Esophagus muscularis mucosa (tissue), 4 donors: Measurements from ENCODE around the gene OR2S2. TPM values are rescaled to one million over a fixed set of nuclear protein-coding genes. Genes with fewer than 3 reads are reported as not detected.

Source experiments
- DNase-seq: peaks from one replicate; pipeline ENCODE4 v3.0.0-alpha.2; 2017; ENCODE audit errors: extremely low spot score
- H3K27ac ChIP-seq, 4 donors: fragments of 200-600 bp; sonication (generic); replicated peaks in 1 of 4; 1 replicate in 3 of 4; 2 replicates in 1 of 4; pipeline ENCODE4 v1.5.1; 2016 to 2019; ENCODE audit warnings: mild to moderate bottlenecking in 1 of 4
- H3K27me3 ChIP-seq, 4 donors: fragments of 200-600 bp; sonication (generic); one replicate each; pipeline versions ENCODE4 v1.5.1 to v1.6.0; 2016 to 2019
- H3K36me3 ChIP-seq, 4 donors: fragments of 200-600 bp; sonication (generic); one replicate each; pipeline ENCODE4 v1.5.1; 2016 to 2019
- H3K4me1 ChIP-seq, 4 donors: fragments of 200-600 bp; sonication (generic); one replicate each; pipeline ENCODE4 v1.5.1; 2016 to 2019
- H3K4me3 ChIP-seq, 4 donors: fragments of 200-600 bp; sonication (generic); 1 replicate in 2 of 4; 2 replicates in 2 of 4; pipeline ENCODE4 v1.5.1; 2016 to 2019; ENCODE audit warnings: mild to moderate bottlenecking in 4 of 4, moderate library complexity in 1 of 4
- H3K9me3 ChIP-seq, 4 donors: fragments of 200-600 bp; sonication (generic); 1 replicate in 3 of 4; 2 replicates in 1 of 4; pipeline ENCODE4 v1.5.1; 2016 to 2019
- CTCF ChIP-seq, 3 experiments: fragments of 200-600 bp in 2 of 3; fragments of 450-650 bp in 1 of 3; sonication (generic) in 2 of 3; IDR thresholded peaks; one replicate each; pipeline ENCODE4 v1.5.1; 2017 to 2019; ENCODE audit warnings: antibody characterized with exemption in 3 of 3, mild to moderate bottlenecking in 2 of 3, moderate library complexity in 1 of 3
- EP300 ChIP-seq: sonication (generic); formaldehyde crosslinking; IDR thresholded peaks from one replicate; pipeline ENCODE4 v1.6.1; 2017; ENCODE audit warnings: antibody characterized with exemption
- POLR2A ChIP-seq: fragments of 450-650 bp; IDR thresholded peaks from one replicate; pipeline ENCODE4 v1.6.1; 2017; ENCODE audit warnings: antibody characterized with exemption, moderate library complexity, mild to moderate bottlenecking, low read depth
- POLR2AphosphoS5 ChIP-seq, 2 donors: sonication (generic); formaldehyde crosslinking; IDR thresholded peaks; one replicate each; pipeline ENCODE4 v1.6.1; 2017; ENCODE audit warnings: antibody characterized with exemption in 2 of 2
- WGBS: methylation state at CpG from one replicate; pipeline ENCODE4 v1.1.5; 2018; 5-methylcytosine and 5-hydroxymethylcytosine counted together
- intact Hi-C: fragments of 100-400 bp; cut with DNase I; formaldehyde crosslinking; loops from one replicate; pipeline ENCODE4 v1.15.1; 2023
- total RNA-seq, 4 donors: library from RNA; depleted of rRNA; stranded (reverse); fragments of >200 nt; gene quantifications; one replicate each; pipeline versions ENCODE4 v1.1.0 to v1.2.1, GENCODE V29; 2016

Gene OR2S2
- total RNA-seq, 4 donors from 2014 or later: not detected

- 60% methylated on average over 10 of the region's 14 CpGs for WGBS
These were observed 47.2 kb downstream of the OR2S2 start for GRCh38 chr9:35910613-35911359.

GRCh38 chr9:35909687-35910612 is 48.0 kb downstream of the OR2S2 start:
- Histone ChIP-seq H3K36me3 (no peaks in the 10 kb centered on the region), H3K9me3 (no peaks in the 10 kb centered on the region), H3K27me3 (no peaks in the 10 kb centered on the region), H3K4me1 (peaks cover 69 to 76% (median 73%) of the 10 kb centered on the region in 4 donors), H3K4me3 (peak overlapping the region; percentile 7 to 32 (median 22)), H3K27ac (peak overlapping the region; percentile 91 to 97 (median 93))
- DNase-seq: no peak
- intact Hi-C loops: no loop called here
- TF ChIP-seq POLR2A (no peak), POLR2AphosphoS5 (IDR thresholded peaks at IDR 0.05) (peak; percentile 37 to 44), EP300 (no peak)
- 82% methylated on average over 31 of the region's 34 CpGs for WGBS

More at GRCh38 chr9:35910613-35911359, 47.2 kb downstream of the OR2S2 start:
- H3K4me1 ChIP-seq: peaks cover 67 to 75% (median 69%) of the 10 kb centered on the region in 4 donors
- H3K4me3 ChIP-seq: peak overlapping the region; percentile 7 to 32 (median 22)
- H3K27ac ChIP-seq: peak overlapping the region; percentile 91 to 97 (median 93)
- DNase-seq: no peak
- H3K27me3 ChIP-seq: no peaks in the 10 kb centered on the region
- peak; percentile 48 to 71 (median 66) for TF ChIP-seq CTCF (IDR thresholded peaks at IDR 0.05)
- no peak for TF ChIP-seq POLR2A
- TF ChIP-seq POLR2AphosphoS5 (IDR thresholded peaks at IDR 0.05): peak; percentile 35 to 59
- intact Hi-C loops: no loop called here
- no peaks in the 10 kb centered on the region for H3K9me3 ChIP-seq
- no peaks in the 10 kb centered on the region for H3K36me3 ChIP-seq

DNA sequence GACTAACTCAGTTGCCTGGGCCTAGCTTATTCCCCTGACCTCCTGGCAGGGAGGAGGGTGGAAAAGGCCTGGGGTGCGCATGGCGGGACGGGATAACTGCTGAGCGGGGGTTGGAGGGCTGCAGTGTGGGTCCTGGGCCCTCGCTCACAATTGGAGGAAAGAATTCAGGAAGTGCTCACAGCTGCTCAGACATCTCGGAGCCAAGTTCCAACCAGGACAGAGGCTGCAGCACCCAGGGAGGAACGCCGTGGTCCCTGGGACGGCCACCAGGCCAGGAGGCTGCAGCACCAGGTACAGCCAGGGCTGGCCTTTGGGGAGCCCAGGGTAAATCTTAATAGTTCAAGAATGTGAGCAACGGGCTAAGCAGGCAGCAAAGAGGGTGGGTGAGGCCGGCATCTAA is 48.7 kb downstream of the OR2S2 start, which contains the start of gene SPAAR:
Gene SPAAR (plus strand): TSS at position 217 of the 400 bp plus-strand sequence. CDS start 974 bp downstream, outside the sequence.
- Histone ChIP-seq H3K27me3 (no peaks in the 10 kb centered on the region), H3K27ac (peak within 1 kb of the TSS; percentile 91 to 97 (median 93)), H3K4me1 (peaks cover 69 to 76% (median 73%) of the 10 kb centered on the region in 4 donors), H3K36me3 (no peaks in the 10 kb centered on the region), H3K9me3 (no peaks in the 10 kb centered on the region), H3K4me3 (peak within 1 kb of the TSS; percentile 43 to 60 (median 48))
- intact Hi-C loops: no loop called here
- 70% methylated on average over 11 of the region's 11 CpGs for WGBS
- DNase-seq: no peak
- no peak for TF ChIP-seq POLR2AphosphoS5 (IDR thresholded peaks at IDR 0.05)

GRCh38 chr9:35908504-35909125 is 49.3 kb downstream of the OR2S2 start:
- H3K4me1 ChIP-seq: peaks cover 73 to 83% (median 78%) of the 10 kb centered on the region in 4 donors

More at GRCh38 chr9:35908504-35909125, 49.3 kb downstream of the OR2S2 start:
- TF ChIP-seq CTCF (IDR thresholded peaks at IDR 0.05): no peak
- TF ChIP-seq POLR2AphosphoS5 (IDR thresholded peaks at IDR 0.05): no peak
- TF ChIP-seq EP300: no peak
- TF ChIP-seq POLR2A: no peak
- no peaks in the 10 kb centered on the region for H3K36me3 ChIP-seq
- no peaks in the 10 kb centered on the region for H3K9me3 ChIP-seq
- intact Hi-C loops: no loop called here
- 47% methylated on average over 9 of the region's 9 CpGs for WGBS
- peak overlapping the region; percentile 91 to 97 (median 93) for H3K27ac ChIP-seq
- DNase-seq: no peak
- peak overlapping the region; percentile 43 to 60 (median 48) for H3K4me3 ChIP-seq
- H3K27me3 ChIP-seq: no peaks in the 10 kb centered on the region
